SHP77 treated with DMSO at 0.1 percent for 48 hours (cell line): ENCODE results near the gene TMEM236.

Experiments
- DNase-seq: peaks from one replicate; lab custom pipeline; 2025; lab: John Stamatoyannopoulos, UW

TMEM236 gene

DNA sequence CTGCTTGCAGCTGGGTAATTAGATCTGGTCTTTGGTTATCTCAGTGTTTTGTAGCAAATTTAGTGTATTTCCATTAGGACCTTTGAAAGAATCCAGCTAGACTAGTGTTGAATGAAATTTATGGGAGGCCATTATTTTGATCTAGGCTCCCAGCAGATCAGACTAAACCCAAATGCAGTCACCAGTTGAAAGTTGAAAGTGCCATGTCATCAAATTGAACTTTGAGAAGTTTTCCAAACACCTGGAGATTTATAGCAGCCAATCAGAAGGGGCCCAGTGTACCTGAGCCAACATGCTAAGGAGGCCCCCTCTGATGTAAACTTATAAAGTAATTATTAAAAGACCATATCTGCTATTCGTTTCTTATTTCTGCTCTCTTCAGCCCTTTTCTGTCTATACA lies 11.3 kb upstream of the TMEM236 start:
- DNase-seq, result no peak

DNA sequence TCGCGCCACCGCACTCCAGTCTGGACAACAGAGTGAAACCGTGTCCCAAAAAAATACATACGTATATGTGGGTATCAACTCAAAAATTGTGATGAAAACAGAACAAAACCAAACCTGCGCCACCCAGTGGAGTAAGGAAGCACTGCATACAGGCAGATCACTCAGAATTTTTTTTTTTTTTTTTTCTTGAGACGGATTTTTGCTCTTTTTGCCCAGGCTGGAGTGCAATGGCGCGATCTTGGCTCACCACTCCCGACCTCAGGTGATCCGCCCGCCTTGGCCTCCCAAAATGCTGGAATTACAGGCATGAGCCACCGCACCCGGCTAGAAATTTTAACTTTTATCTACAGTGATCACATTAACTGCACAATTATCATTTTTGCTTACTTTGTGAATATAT lies 9.1 kb upstream of the TMEM236 start:
- no peak for DNase-seq

DNA sequence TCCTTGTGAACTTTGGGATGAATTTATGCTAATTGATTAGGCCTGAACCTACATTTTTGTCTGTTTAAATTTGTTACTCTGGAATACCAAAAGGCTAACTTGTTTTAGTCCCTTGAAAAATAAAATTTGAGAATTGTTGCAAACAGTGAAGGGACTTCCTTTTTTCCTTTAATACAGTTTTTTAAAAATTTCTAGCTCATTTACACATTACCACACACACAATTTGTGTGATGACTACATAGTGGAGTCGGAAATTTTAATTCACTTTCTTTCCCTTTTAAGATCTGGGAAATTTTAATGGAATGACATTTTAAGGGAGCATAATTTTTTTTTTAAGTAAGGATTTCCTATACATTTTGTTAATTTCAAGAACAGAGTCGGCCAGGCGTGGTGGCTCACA lies 8.6 kb upstream of the TMEM236 start:
- no peak for DNase-seq

DNA sequence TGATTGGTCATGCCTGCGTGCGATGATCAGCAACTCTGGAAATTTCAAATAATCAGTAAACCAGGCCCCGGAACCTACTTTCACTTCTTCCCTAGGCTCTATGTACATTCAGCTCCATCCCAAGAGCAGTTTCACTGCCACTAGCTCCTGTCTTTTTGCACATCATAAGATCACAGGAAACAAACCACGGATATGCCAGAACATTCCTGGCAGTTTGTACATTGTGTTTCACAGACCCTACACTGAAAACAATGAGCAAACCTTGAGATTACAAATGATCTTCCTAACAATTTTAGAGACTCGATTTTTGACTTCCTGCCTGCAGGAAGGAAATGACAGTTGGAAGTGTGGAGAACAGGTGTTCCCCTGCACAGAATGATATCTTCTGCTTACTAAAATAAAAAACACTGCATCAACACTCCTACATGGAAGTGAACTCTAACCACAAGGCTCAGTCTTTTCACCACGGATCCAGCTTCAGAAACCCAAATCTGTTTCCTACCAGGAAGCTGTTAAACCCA lies 7.6 kb upstream of the TMEM236 start:
- no peak for DNase-seq

DNA sequence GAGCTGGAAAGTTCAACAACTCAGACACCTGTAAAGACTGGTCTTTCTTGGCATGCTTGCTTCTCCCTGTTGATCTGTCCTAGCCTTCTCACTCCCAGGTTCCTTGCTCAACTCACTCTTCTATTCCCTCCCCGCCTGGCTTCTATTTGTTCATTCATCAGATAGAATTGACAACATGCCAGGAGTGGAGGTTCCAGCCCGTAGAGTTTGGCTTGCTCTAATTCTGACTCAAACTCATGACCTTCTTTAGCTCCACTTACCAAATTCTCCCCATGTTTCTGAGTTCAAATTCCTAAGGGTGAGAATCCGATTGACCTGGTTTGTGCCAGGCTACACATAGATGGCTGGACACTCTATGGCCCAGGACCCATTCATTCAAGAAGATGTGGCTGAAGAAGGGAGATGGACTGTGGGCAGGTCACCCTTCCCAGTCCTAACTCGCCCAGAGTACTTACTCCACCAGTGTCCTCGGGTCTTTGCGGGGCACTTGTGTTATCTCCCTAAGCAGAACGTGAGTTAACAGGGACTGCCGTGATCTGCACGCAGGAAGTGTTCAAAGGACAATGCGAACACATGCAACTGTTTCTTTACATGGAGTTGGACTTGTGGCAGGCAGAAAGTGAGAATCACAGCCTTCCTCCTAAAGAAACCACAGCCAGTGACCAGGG lies 4.0 kb upstream of the TMEM236 start:
- DNase-seq, result no peak

DNA sequence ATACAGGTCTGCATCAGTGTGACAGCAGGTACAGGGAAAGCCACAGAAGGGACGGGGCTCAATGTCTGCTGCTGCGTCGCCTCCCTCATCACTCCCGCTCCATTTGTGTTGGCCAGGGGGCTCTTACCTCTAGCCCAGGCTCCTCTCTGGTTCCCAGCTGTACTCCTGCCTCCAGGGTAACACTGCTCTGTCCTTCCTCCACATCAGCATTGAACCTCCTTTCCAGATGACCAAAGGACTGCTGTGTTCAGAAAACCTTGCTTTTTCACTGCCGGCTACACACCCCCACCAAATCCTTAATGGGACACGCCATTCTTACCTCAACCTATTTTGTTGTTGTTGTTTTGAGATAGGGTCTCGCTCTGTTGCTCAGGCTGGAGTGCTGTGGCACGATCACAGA lies 2.1 kb upstream of the TMEM236 start:
- DNase-seq, result no peak

DNA sequence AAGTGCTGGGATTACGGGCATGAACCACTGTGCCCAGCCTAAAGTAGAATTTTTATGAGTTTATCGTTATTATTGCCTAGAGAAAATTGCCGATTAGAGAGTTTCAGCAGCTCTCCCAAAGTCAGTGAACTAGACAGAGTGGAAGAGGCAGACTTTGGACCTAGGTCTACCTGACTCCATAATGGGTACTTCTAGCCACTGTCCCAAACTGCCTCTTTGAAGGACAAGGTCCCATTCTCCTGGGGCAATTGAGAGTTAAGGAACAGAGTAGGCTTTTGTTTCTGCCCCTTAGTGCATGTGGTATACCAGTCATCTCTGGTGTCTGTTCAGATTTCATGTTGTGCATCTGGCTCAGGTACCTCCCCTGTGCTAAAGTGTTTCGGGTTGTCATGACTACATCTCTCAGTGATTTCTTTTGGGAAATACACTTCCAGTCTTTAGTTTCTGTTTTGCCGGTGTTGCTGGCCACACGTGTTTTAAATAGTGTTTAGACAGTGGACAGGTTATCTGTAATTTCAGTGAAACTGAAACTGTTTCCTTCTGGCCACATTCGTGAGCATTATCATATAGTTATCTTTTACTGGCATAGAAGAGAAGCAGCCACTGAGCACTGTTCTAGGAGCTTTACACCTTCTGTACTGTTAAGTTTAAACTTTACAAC lies 4.7 kb downstream of the TMEM236 start:
- DNase-seq, result no peak

DNA sequence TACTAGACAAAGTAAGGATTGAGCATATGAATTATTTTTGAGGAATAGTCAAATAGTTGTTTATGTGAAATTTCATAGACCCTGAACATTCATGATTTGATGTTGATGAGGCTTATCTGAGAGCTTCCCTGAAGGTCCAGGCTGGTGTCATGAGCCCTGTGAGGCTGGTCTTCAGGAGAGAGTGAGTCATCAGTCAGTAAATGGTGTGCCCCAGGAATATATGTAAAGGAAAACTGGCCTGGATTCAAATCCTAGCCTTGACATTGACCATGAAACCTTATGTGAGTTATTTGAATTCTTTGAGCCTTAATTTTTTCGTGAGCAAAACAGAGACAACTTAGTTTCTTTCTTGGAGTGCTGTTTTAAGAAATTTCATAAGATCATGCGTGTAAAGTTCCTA lies 6.2 kb downstream of the TMEM236 start:
- DNase-seq, result no peak

DNA sequence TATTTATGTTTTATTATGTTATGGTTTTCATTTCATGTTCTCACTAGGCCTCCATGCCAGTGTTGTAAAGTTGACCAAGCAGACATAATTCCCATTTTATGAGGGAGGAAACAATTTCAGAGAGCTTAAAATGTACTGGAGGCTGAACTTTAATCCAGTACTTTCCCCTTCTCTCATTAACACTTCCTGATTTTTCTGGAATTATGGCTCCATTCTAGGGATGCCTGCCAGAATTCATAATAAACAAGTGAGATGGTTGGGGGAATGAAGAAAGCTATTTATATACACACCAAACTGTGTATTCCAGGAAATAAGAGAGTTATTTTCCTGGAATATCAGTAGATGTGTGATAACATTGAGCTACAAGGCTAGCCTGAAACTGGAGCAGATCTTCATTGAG lies 6.9 kb downstream of the TMEM236 start:
- DNase-seq, result no peak

DNA sequence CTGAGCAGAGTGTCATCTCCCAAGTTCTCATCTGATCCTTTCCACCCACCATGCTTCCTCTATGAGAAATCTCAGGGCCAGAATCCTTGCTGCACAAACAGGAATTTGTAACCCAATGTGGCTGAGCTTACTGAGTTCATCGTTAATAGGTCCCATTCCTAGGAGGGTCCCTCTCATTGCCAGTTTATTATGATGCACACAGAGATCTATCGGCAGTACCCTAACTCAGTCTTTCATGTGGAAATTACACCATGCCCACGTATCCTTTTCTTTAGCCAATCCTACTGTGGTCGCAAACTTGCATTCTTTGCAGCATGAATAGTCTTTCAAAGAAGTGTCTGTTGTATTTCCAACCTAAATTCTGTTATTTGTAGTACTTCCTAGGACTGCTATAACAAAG lies 12.1 kb downstream of the TMEM236 start:
- no peak for DNase-seq

DNA sequence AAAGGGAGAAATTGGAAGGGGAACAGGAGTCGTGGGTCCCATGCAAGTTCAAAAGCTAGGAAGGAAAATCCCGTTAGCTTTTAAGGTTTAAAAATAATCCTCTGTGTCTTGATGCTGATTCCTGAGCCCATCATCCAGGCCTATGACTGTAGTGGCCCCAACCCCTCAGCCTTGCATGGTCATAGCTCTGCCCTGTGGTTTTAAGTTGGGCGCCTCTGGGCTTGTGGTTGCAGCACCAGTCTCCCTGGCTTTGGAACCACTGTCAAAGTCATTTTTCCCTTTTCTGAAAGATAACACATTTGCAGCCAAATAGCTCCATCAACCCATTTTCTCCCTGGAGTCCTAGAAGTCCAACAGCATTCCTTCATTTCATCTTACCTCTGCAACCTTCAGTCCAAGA lies 13.6 kb downstream of the TMEM236 start:
- no peak for DNase-seq

DNA sequence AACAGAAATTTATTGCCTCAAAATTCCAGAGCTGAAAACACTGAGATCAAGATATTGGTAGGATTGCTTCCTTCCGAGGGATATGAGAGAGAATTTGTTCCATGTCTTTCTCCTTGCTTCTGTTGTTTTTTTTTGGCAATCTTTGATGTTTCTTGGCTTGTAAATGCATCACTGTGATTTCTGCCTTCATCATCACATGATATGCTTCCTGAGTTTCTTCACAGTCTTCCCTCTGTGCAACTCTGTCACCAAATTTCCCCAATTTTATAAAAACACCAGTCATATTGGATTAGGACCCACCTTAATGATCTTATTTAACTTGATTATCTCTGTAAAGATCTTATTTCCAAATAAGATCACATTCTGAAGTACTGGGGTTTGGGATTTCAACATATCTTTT lies 14.7 kb downstream of the TMEM236 start:
- DNase-seq, result no peak

DNA sequence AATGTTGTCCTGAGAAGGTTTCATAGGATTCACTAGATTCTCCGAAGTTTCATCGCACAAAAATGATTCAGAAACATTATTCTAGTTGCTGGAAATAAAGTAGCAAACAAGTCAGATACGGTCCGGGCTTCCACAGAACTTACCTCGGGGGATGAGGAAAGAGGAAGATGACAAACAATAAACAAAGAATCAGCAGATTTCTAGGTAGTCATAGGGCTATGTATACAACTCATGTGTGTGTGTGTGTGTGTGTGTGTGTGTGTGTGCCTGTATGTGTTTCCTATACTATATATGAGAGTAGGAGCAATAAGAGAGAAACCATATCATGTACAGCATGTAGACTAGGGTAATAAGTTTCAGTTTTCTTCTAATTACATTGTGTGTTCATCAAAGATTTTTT lies 16.5 kb downstream of the TMEM236 start:
- no peak for DNase-seq

DNA sequence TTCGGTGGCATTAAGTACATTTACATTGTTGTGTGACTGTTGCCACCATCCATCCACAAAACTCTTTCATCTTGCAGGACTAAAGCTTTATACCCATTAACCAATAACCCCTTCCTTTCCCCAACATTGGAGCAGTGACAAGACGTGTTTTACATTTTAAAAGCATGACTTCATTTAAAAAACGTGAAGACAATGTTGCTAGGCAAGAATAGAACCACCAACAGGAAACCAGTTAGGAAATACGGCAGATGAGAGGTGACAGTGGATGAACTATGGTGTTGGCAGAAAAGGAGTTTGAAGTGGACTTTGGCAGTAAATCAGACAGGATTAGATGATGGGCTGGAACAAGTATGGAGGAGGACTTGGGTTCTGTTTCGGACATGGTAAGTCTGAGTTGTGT lies 17.0 kb downstream of the TMEM236 start:
- DNase-seq, result no peak

DNA sequence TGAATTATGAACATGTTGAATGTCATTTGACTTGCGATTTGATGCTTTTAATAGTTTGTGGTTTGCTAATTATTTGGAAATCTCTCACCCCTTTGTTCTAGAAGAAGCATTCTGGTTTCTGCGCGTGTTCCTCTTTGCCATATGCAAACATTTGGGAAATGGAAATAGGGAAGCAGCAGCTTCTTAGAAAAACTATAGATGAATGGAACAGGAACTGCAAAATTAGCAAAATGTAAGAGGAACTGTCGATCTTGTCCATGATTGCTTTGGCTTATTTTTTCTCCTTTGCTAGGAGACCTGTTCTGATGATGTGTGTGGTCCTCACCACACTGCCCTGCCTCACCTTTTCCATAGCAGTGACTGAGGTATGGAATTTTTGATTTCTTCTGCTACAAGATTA lies 19.0 kb downstream of the TMEM236 start:
- DNase-seq, result no peak

DNA sequence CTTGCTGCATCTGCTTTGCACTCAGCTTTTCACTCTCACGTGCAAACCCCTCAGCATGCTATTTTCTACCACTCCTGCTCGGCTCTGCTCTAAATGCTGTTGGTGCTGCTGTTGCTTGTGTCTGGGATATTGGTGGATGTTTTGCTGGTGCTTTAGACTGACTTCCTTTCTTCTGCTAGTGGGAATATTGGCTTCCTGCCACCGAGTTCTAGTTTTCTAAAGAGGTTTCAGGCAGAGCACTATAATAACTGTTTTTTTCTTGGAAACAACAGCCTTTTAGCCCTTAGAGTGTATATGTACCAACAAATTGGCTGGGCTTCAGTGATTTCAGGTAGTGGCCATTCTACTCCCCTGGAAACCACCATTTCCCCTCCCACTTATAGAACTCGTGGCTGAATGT lies 27.8 kb downstream of the TMEM236 start:
- DNase-seq, result no peak

DNA sequence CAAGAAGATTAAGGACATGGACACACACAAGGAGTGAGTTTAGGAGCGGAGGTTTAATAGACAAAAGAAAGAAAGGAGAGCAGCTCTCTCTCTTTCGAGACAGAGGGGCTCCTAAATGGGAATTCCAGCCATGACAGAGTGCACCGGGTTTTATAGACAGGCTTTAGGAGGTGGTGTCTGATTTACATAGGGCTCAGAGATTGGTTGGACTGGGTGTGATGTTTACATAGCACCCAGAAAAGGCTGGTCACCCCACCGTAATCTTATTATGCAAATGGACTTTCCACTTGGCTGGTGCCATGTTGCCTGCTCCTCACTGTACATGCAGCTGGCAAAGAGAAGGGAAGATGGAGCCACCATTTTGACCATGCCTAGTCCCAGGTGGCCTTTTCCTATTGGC lies 28.7 kb downstream of the TMEM236 start:
- no peak for DNase-seq

DNA sequence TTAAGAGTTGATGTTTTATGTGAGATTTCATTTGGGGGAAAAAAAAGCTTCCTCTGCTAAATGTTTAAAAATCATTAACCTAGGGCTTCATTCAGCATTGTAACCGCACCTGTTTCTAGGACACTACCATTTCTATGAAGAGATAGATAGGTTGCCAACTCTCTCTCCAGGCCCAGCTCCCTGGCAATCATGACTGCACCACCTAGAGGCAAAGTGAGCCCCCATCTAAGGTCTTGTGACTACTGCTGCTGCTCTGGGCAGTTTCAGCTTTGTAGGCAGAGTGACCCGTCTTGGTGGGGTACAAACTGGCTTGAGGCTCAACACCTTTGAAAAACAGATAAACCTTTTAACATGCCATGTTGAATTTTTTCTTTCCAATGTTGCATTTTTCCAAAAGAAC lies 29.9 kb downstream of the TMEM236 start:
- peak; percentile 5 for DNase-seq

DNA sequence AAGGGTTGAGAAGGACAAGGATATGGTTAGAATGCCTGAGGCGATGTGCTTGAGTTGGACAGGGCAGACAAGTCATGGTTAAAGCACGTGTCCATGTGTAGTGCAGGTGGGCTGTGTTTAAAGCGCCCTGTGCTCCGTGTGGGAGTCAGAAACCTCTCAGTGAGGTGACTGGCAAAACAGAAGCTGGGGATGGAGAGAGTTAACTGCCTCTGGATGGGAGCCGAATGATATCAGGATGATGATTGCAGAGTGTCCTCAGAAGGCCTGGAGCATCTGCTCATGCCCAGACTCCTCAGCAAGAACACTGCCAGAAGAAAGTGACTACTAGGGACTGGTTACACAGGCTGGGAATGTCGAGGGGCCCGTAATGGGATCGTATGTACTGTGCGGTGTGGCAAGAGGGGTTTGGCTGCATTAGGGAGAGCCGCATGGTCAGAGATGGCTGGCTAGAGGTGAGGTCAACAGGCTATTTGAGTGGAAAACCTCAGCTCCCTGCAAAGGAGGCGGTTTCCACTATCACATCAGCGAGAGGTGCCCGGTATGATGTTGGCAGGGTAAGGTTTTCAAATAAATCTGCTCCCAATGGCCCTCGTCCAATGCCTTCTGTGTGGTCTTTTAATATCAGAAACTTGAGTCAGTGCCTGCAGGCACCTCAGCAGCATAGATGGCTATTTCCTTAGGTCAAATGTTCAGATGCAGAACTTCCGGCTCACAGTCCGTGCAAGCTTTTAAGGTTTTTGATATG lies 31.1 kb downstream of the TMEM236 start:
- no peak for DNase-seq

DNA sequence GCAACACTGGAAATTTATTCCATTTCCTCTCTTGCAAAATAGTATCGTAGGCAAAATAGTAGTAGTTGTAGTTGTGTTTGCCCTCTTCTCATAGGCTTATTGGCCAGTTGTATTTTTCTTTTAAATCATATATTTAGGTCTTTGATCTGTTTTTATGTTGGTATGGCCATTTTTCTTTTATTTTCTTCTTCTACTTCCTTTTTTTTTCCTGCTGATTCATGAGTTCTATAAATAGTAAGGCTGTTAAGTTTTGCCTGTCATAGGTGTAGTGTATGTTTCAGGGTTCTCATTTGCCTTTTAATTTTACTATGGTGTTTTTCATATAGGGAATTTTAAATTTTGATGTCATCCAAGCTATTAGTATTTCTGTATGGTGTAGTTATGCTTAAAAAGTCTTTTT lies 31.8 kb downstream of the TMEM236 start:
- no peak for DNase-seq

DNA sequence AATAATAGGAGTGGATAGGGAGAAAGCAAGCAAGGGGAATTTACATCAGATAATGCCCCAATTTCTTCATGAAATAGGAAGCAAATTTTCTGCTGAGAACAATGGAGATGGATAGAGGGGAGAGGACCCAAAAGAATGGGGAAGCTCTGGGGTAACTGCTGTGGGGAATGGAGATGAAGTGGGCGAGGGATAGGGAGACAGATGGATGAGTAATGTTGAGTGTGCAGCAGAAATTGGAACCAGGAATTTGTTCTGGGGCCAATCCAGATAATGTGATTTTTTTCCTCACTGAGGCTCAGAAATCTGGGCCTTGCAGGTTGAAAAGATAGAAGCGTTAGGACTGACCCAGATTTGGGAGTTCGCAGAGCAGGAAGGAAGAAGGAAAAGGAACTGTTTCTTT lies 32.7 kb downstream of the TMEM236 start:
- no peak for DNase-seq

DNA sequence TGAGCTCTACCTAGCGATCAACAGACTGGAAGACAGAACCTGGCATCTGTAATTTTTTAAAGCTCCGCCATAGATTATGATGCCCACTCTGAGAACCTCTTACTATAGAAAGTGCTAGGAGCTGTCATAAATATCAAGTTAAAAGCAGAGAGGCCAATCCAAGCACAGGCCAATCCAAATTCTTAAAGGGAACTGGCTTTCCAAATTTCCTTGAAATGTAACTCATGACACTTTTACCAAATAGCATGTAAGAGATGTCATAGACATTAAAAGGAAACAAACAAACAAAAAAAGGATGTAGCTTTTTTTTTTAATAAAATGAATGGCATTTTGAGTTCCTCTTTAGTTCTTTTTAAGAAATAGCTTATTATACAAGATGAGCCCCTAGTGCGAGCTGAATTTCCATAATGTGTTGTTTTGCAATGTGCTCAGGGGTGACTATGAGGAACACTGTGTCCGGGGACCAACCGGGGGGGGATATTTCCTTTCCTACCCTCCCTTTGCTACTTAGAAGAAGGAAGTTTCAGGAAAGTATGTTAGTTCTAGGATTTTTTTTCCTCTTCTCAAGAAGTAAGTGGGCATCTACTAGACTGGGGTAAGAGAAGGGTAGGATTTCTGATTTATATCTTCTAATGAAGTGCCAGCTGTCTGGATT lies 33.4 kb downstream of the TMEM236 start:
- no peak for DNase-seq
